Stimulated activated CD8-positive, alpha-beta memory T cell treated with anti-CD3 and anti-CD28 coated beads, Interleukin-4, amount 100 ng/mL, for 4 hours (primary cell): ENCODE data around the gene PGLYRP4.

ENCODE experiments used
- DNase-seq, 2 donors: peaks; one replicate each; pipeline ENCODE4 v3.0.0-alpha.2; 2020; ENCODE audit warnings: low read depth in 2 of 2, low spot score in 1 of 2

The PGLYRP4 gene

GRCh38 chr1:153379591-153379990 lies 30.9 kb upstream of the PGLYRP4 start:
- no peak for DNase-seq

GRCh38 chr1:153375511-153375910 lies 26.9 kb upstream of the PGLYRP4 start, which contains the start of gene S100A12:
S100A12 (minus strand) TSS chr1:153375621; CDS start chr1:153374592, 1,029 bp downstream.
- no peak for DNase-seq

- no peak for DNase-seq
Observed at GRCh38 chr1:153374071-153374470, 25.4 kb upstream of the PGLYRP4 start.

- DNase-seq: no peak
Observed at GRCh38 chr1:153372571-153372970, 23.9 kb upstream of the PGLYRP4 start.

- DNase-seq: no peak
Observed at GRCh38 chr1:153371231-153371630, 22.6 kb upstream of the PGLYRP4 start.

- no peak for DNase-seq
Observed at GRCh38 chr1:153370146-153370545, 21.5 kb upstream of the PGLYRP4 start.

- no peak for DNase-seq
Observed at GRCh38 chr1:153368495-153368894, 19.9 kb upstream of the PGLYRP4 start.

GRCh38 chr1:153367090-153367489 lies 18.4 kb upstream of the PGLYRP4 start:
- no peak for DNase-seq

- DNase-seq: no peak
Observed at GRCh38 chr1:153366261-153366660, 17.6 kb upstream of the PGLYRP4 start.

GRCh38 chr1:153365696-153366095 lies 17.1 kb upstream of the PGLYRP4 start:
- no peak for DNase-seq

- no peak for DNase-seq
Observed at GRCh38 chr1:153364766-153365666, 16.4 kb upstream of the PGLYRP4 start.

GRCh38 chr1:153364156-153364555 lies 15.5 kb upstream of the PGLYRP4 start:
- no peak for DNase-seq

- no peak for DNase-seq
Observed at GRCh38 chr1:153363641-153364040, 15.0 kb upstream of the PGLYRP4 start.

GRCh38 chr1:153362187-153362775 lies 13.6 kb upstream of the PGLYRP4 start:
- DNase-seq: no peak

GRCh38 chr1:153361480-153362109 lies 13.0 kb upstream of the PGLYRP4 start:
- DNase-seq: no peak

- no peak for DNase-seq
Observed at GRCh38 chr1:153360592-153361479, 12.2 kb upstream of the PGLYRP4 start.

GRCh38 chr1:153360190-153360589 lies 11.5 kb upstream of the PGLYRP4 start:
- no peak for DNase-seq

- no peak for DNase-seq
Observed at GRCh38 chr1:153359241-153359640, 10.6 kb upstream of the PGLYRP4 start.

GRCh38 chr1:153358691-153358975 lies 10.0 kb upstream of the PGLYRP4 start:
- no peak for DNase-seq

GRCh38 chr1:153357853-153358690 lies 9.4 kb upstream of the PGLYRP4 start, which contains the start of gene S100A9:
S100A9 (plus strand) TSS chr1:153357854; CDS start chr1:153358284, 430 bp downstream.
- DNase-seq: no peak
